ENCODE measurements around the gene NRXN3. TPM values are rescaled to one million over a fixed set of nuclear protein-coding genes. Genes with fewer than 3 reads are reported as not detected.

The NRXN3 gene
- total RNA-seq, 1 experiment from 2014 or later: not detected

DNA sequence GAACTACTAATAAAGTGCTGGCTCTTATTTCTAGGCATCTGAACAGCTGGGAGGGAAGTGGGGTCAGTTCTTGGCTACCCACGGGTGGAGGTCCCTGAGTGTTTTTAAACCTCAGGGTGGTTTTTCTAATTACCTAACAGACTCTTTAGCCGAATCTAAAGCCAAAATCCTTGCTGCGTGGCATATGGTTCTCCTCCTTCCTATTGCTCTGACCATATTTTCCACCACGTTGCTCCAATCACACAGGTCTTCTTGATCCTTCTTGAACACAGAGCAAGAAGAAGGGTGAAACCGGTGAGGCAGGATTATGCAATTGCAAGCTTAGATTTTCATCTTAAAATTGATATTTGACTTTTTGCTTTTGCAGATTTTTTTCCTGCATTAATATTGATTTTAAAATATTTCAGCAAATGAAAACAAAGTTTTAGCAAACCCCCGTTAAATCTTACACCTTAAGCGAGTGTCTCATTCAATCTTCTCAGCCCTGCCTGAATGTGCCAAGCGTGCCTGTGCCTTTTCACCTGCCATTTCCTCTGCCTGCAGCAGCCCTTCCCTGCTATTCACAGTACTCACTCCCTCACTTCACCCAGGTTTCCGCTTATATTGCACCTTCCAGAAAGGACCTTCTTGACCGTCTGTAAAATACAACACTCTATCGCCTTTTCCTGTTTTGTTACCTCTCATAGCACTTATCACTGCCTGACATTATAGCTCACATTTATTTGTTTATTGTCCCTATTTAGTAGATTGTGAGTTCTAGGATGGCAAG, 1535.1 kb downstream of the NRXN3 start:
- Histone ChIP-seq H3K4me1 (ENCODE audit: control insufficient read depth, insufficient read depth, low read length) (no peaks in the 10 kb centered on the region), H3K9me3 (ENCODE audit: control insufficient read depth, insufficient read depth, low read depth, low read length) (no peaks in the 10 kb centered on the region), H3K4me3 (ENCODE audit: low read depth in 2 of 2, low read length in 2 of 2) (no peak overlapping the region), H3K36me3 (ENCODE audit: control insufficient read depth, insufficient read depth, low read length) (no peaks in the 10 kb centered on the region), H3K27ac (ENCODE audit: low read length) (no peak overlapping the region), H3K27me3 (ENCODE audit: control insufficient read depth, insufficient read depth, low read length) (no peaks in the 10 kb centered on the region)
- POLR2A ChIA-PET: no interaction called here
- CTCF ChIA-PET: no interaction called here
- intact Hi-C loops (cut with micrococcal nuclease; ENCODE audit: unreplicated experiment) (no loop called here), in situ Hi-C loops (cut with HindIII; ENCODE audit: low pct_unique_long_range_greater_than_20kb, low sequenced_read_pairs) (no loop called here)
- DNase-seq (ENCODE audit: low read depth, low spot score) (no peak), ATAC-seq (no peak)
- TF ChIP-seq, protein P1, sequence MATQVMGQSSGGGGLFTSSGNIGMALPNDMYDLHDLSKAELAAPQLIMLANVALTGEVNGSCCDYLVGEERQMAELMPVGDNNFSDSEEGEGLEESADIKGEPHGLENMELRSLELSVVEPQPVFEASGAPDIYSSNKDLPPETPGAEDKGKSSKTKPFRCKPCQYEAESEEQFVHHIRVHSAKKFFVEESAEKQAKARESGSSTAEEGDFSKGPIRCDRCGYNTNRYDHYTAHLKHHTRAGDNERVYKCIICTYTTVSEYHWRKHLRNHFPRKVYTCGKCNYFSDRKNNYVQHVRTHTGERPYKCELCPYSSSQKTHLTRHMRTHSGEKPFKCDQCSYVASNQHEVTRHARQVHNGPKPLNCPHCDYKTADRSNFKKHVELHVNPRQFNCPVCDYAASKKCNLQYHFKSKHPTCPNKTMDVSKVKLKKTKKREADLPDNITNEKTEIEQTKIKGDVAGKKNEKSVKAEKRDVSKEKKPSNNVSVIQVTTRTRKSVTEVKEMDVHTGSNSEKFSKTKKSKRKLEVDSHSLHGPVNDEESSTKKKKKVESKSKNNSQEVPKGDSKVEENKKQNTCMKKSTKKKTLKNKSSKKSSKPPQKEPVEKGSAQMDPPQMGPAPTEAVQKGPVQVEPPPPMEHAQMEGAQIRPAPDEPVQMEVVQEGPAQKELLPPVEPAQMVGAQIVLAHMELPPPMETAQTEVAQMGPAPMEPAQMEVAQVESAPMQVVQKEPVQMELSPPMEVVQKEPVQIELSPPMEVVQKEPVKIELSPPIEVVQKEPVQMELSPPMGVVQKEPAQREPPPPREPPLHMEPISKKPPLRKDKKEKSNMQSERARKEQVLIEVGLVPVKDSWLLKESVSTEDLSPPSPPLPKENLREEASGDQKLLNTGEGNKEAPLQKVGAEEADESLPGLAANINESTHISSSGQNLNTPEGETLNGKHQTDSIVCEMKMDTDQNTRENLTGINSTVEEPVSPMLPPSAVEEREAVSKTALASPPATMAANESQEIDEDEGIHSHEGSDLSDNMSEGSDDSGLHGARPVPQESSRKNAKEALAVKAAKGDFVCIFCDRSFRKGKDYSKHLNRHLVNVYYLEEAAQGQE (IDR thresholded peaks at IDR 0.05; ENCODE audit: insufficient read depth in 1 of 2, low read depth in 2 of 2, low read length in 1 of 2): no peak
- no peak for TF ChIP-seq TCF7L2 (IDR thresholded peaks at IDR 0.05; ENCODE audit: low read depth, low read length)
- TF ChIP-seq, protein P2, sequence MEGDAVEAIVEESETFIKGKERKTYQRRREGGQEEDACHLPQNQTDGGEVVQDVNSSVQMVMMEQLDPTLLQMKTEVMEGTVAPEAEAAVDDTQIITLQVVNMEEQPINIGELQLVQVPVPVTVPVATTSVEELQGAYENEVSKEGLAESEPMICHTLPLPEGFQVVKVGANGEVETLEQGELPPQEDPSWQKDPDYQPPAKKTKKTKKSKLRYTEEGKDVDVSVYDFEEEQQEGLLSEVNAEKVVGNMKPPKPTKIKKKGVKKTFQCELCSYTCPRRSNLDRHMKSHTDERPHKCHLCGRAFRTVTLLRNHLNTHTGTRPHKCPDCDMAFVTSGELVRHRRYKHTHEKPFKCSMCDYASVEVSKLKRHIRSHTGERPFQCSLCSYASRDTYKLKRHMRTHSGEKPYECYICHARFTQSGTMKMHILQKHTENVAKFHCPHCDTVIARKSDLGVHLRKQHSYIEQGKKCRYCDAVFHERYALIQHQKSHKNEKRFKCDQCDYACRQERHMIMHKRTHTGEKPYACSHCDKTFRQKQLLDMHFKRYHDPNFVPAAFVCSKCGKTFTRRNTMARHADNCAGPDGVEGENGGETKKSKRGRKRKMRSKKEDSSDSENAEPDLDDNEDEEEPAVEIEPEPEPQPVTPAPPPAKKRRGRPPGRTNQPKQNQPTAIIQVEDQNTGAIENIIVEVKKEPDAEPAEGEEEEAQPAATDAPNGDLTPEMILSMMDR (IDR thresholded peaks at IDR 0.05): no peak
- TF ChIP-seq POLR2AphosphoS5 (IDR thresholded peaks at IDR 0.05; ENCODE audit: low read depth, low read length): no peak
- no peak for TF ChIP-seq SIN3A (IDR thresholded peaks at IDR 0.05; ENCODE audit: borderline replicate concordance, insufficient read depth, low read depth, low read length)
- BruUV-seq (replicated peaks): no TSS peak

DNA sequence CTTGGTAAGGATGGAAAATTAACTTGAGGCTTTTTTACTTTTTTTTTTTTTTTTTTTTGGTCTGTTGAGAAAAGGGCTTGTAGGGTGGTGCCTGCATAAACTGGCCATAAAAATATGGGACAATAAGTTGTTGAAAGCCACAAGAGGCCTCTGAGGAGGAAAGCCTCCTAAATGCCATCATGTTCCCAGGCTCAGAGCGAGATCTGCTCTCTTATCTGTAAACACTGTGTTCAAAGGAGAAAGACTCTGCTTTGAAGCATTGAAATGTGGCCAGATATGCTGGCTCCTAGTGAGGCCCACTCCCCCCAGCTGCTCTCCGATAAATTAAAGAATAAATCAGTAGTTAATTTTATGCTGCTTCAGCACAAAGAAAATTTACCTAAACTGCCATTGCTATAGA, 1536.2 kb downstream of the NRXN3 start:
- in situ Hi-C loops (cut with HindIII; ENCODE audit: low pct_unique_long_range_greater_than_20kb, low sequenced_read_pairs): no loop called here
- Histone ChIP-seq H3K27ac (ENCODE audit: low read length) (no peak overlapping the region), H3K9me3 (ENCODE audit: control insufficient read depth, insufficient read depth, low read depth, low read length) (no peaks in the 10 kb centered on the region), H3K4me1 (ENCODE audit: control insufficient read depth, insufficient read depth, low read length) (no peaks in the 10 kb centered on the region), H3K4me3 (ENCODE audit: low read depth in 2 of 2, low read length in 2 of 2) (no peak overlapping the region), H3K36me3 (ENCODE audit: control insufficient read depth, insufficient read depth, low read length) (no peaks in the 10 kb centered on the region), H3K27me3 (ENCODE audit: control insufficient read depth, insufficient read depth, low read length) (no peaks in the 10 kb centered on the region)
- BruUV-seq (replicated peaks): no TSS peak
- intact Hi-C loops (cut with micrococcal nuclease; ENCODE audit: unreplicated experiment): no loop called here
- DNase-seq (ENCODE audit: low read depth, low spot score): no peak
- ChIA-PET CTCF (no interaction called here), POLR2A (no interaction called here)
- TF ChIP-seq, protein P1 (IDR thresholded peaks at IDR 0.05; ENCODE audit: insufficient read depth in 1 of 2, low read depth in 2 of 2, low read length in 1 of 2): no peak
- TF ChIP-seq SIN3A (IDR thresholded peaks at IDR 0.05; ENCODE audit: borderline replicate concordance, insufficient read depth, low read depth, low read length) (no peak), TCF7L2 (IDR thresholded peaks at IDR 0.05; ENCODE audit: low read depth, low read length) (no peak), POLR2AphosphoS5 (IDR thresholded peaks at IDR 0.05; ENCODE audit: low read depth, low read length) (no peak)
- TF ChIP-seq, protein P2 (IDR thresholded peaks at IDR 0.05): no peak
- no peak for ATAC-seq

Data from Panc1 (cell line).